H9 (cell line): ENCODE data around the gene OR2AG1. TPM values are rescaled to one million over a fixed set of nuclear protein-coding genes. Genes with fewer than 3 reads are reported as not detected.

Experiments
- DNase-seq: peaks from one replicate; pipeline ENCODE4 v3.0.0-alpha.2; 2017
- H2AFZ ChIP-seq: one replicate; pipeline ENCODE4 v1.6.1; 2013; ENCODE audit warnings: mild to moderate bottlenecking, low read length, control low read depth, moderate library complexity
- H2AK5ac ChIP-seq: 2 replicates; pipeline ENCODE4 v1.6.1; 2013; ENCODE audit warnings: low read length, control low read depth, mixed read lengths; ENCODE audit not compliant: insufficient read length
- H2BK120ac ChIP-seq: one replicate; pipeline ENCODE4 v1.6.1; 2013; ENCODE audit warnings: low read depth, mild to moderate bottlenecking, low read length, control low read depth, inconsistent platforms; ENCODE audit not compliant: poor library complexity, severe bottlenecking
- H2BK12ac ChIP-seq: 2 replicates; pipeline ENCODE4 v1.6.1; 2013; ENCODE audit warnings: low read length, control low read depth, mixed read lengths, low read depth; ENCODE audit not compliant: insufficient read length
- H2BK15ac ChIP-seq: 2 replicates; pipeline ENCODE4 v1.6.1; 2013; ENCODE audit warnings: low read depth, low read length, control low read depth
- H2BK20ac ChIP-seq: one replicate; pipeline ENCODE4 v1.6.1; 2013; ENCODE audit warnings: low read depth, mild to moderate bottlenecking, low read length, control low read depth, inconsistent platforms; ENCODE audit not compliant: poor library complexity, severe bottlenecking
- H2BK5ac ChIP-seq: 2 replicates; pipeline ENCODE4 v1.6.1; 2013; ENCODE audit warnings: low read length, control low read depth, mixed read lengths; ENCODE audit not compliant: insufficient read length
- H3K14ac ChIP-seq: 2 replicates; pipeline ENCODE4 v1.6.1; 2013; ENCODE audit warnings: low read length, control low read depth; ENCODE audit not compliant: insufficient read depth
- H3K18ac ChIP-seq: 2 replicates; pipeline ENCODE4 v1.6.1; 2013; ENCODE audit warnings: low read depth, mild to moderate bottlenecking, mixed read lengths, low read length, control low read depth; ENCODE audit not compliant: insufficient read length
- H3K23ac ChIP-seq: 2 replicates; pipeline ENCODE4 v1.6.1; 2013; ENCODE audit warnings: low read length, control low read depth, mixed read lengths, low read depth; ENCODE audit not compliant: insufficient read length
- H3K23me2 ChIP-seq: 2 replicates; pipeline ENCODE4 v1.6.1; 2013; ENCODE audit warnings: low read depth, mild to moderate bottlenecking, mixed read lengths, low read length, control low read depth; ENCODE audit not compliant: insufficient read length, poor library complexity, severe bottlenecking
- H3K27ac ChIP-seq: 2 replicates; pipeline ENCODE4 v1.5.1; 2013; ENCODE audit warnings: low read length, control low read depth, mixed read lengths, low read depth; ENCODE audit not compliant: insufficient read length
- H3K27me3 ChIP-seq: 2 replicates; pipeline ENCODE4 v1.6.1; 2013; ENCODE audit warnings: low read length, control low read depth, inconsistent platforms; ENCODE audit not compliant: insufficient read depth
- H3K4ac ChIP-seq: 2 replicates; pipeline ENCODE4 v1.6.1; 2013; ENCODE audit warnings: low read depth, mild to moderate bottlenecking, control low read depth, inconsistent platforms, low read length, moderate library complexity
- H3K4me1 ChIP-seq: 2 replicates; pipeline ENCODE4 v1.6.1; 2013; ENCODE audit warnings: low read length, control low read depth, inconsistent platforms; ENCODE audit not compliant: insufficient read depth
- H3K4me2 ChIP-seq: 2 replicates; pipeline ENCODE4 v1.6.1; 2013; ENCODE audit warnings: low read length, control low read depth, mixed read lengths; ENCODE audit not compliant: insufficient read length, insufficient read depth
- H3K56ac ChIP-seq: 2 replicates; pipeline ENCODE4 v1.6.1; 2013; ENCODE audit warnings: low read depth, mild to moderate bottlenecking, mixed read lengths, low read length, control low read depth; ENCODE audit not compliant: insufficient read length
- H3K79me1 ChIP-seq: 2 replicates; pipeline ENCODE4 v1.6.1; 2013; ENCODE audit warnings: low read depth, mild to moderate bottlenecking, moderate library complexity, low read length, control low read depth, inconsistent platforms; ENCODE audit not compliant: insufficient read depth, poor library complexity, severe bottlenecking
- H3K79me2 ChIP-seq: 2 replicates; pipeline ENCODE4 v1.6.1; 2013; ENCODE audit warnings: low read length, control low read depth, inconsistent platforms; ENCODE audit not compliant: insufficient read depth
- H3K9ac ChIP-seq: 2 replicates; pipeline ENCODE4 v1.6.1; 2013; ENCODE audit warnings: low read length, control low read depth, mixed read lengths; ENCODE audit not compliant: insufficient read length; ENCODE audit errors: extremely low read depth
- H3K9me3 ChIP-seq: one replicate; pipeline ENCODE4 v1.6.1; 2013; ENCODE audit warnings: low read depth, low read length, inconsistent platforms; ENCODE audit not compliant: control insufficient read depth
- H3T11ph ChIP-seq: one replicate; pipeline ENCODE4 v1.6.1; 2013; ENCODE audit warnings: mild to moderate bottlenecking, low read length, control low read depth, inconsistent platforms
- H4K20me1 ChIP-seq: one replicate; pipeline ENCODE4 v1.6.1; 2013; ENCODE audit not compliant: control insufficient read depth, insufficient read length, insufficient read depth
- H4K5ac ChIP-seq: 2 replicates; pipeline ENCODE4 v1.6.1; 2013; ENCODE audit warnings: low read depth, mild to moderate bottlenecking, mixed read lengths, low read length, control low read depth; ENCODE audit not compliant: insufficient read length
- H4K8ac ChIP-seq: replicated peaks from 2 replicates; pipeline ENCODE4 v1.6.1; 2013; ENCODE audit warnings: low read length, control low read depth, mixed read lengths, low read depth; ENCODE audit not compliant: insufficient read length
- H4K91ac ChIP-seq: 2 replicates; pipeline ENCODE4 v1.6.1; 2013; ENCODE audit warnings: low read depth, mild to moderate bottlenecking, moderate library complexity, mixed read lengths, low read length, control low read depth; ENCODE audit not compliant: insufficient read length
- H3K27ac Mint-ChIP-seq, 3 experiments: 2 replicates in 2 of 3; 3 replicates in 1 of 3; pipeline ENCODE4 v1.8.0; 2020 to 2021; ENCODE audit warnings: mixed read lengths in 3 of 3, mild to moderate bottlenecking in 1 of 3, moderate library complexity in 1 of 3
- H3K27me3 Mint-ChIP-seq: 2 replicates; pipeline ENCODE4 v1.8.0; 2021; ENCODE audit warnings: low read depth, mild to moderate bottlenecking, moderate library complexity, mixed read lengths
- H3K36me3 Mint-ChIP-seq, 3 experiments: 2 replicates in 2 of 3; 3 replicates in 1 of 3; pipeline ENCODE4 v1.8.0; 2020 to 2021; ENCODE audit warnings: low read depth in 3 of 3, mixed read lengths in 3 of 3; ENCODE audit not compliant: insufficient read depth in 1 of 3
- H3K4me1 Mint-ChIP-seq, 2 experiments: 2 replicates each; pipeline ENCODE4 v1.8.0; 2020; ENCODE audit warnings: mixed read lengths in 2 of 2
- H3K4me3 Mint-ChIP-seq, 2 experiments: 2 replicates in 1 of 2; 3 replicates in 1 of 2; pipeline ENCODE4 v1.8.0; 2020 to 2021; ENCODE audit warnings: mild to moderate bottlenecking in 2 of 2, mixed read lengths in 2 of 2, moderate library complexity in 1 of 2
- H3K9me3 Mint-ChIP-seq, 2 experiments: 2 replicates in 1 of 2; 3 replicates in 1 of 2; pipeline ENCODE4 v1.8.0; 2020; ENCODE audit warnings: mild to moderate bottlenecking in 2 of 2, mixed read lengths in 2 of 2, moderate library complexity in 1 of 2
- CTCF ChIP-seq: fragments of 200-600 bp; sonication (generic); conservative IDR thresholded peaks from 3 replicates; pipeline ENCODE4 v1.8.0; 2021; ENCODE audit warnings: antibody characterized with exemption, mild to moderate bottlenecking
- WGBS: extraction: QIAGEN DNeasy Blood & Tissue Kit; methylation state at CpG from one replicate; pipeline ENCODE4 v1.1.7; 2013; ENCODE audit warnings: missing lambda C conversion rate, low lambda C conversion rate, mixed read lengths; ENCODE audit not compliant: insufficient read length; ENCODE audit errors: extremely low coverage; 5-methylcytosine and 5-hydroxymethylcytosine counted together
- total RNA-seq: library from RNA; stranded (reverse); gene quantifications from 2 replicates; pipeline ENCODE4 v1.2.1, GENCODE V29; 2021

Gene OR2AG1
- total RNA-seq, 1 experiment from 2014 or later, result not detected

GRCh38 chr11:6825231-6825744 lies 42.5 kb downstream of the OR2AG1 start:
- Histone ChIP-seq H3K4ac (no peak overlapping the region), H3K23ac (no peak overlapping the region), H3T11ph (no peak overlapping the region), H2BK5ac (no peak overlapping the region), H2BK12ac (no peak overlapping the region), H3K4me2 (no peak overlapping the region), H2AFZ (no peak overlapping the region), H2AK5ac (no peak overlapping the region), H3K23me2 (no peaks in the 10 kb centered on the region), H4K8ac (no peak overlapping the region), H3K4me1 (no peaks in the 10 kb centered on the region), H4K5ac (no peak overlapping the region), H2BK120ac (no peak overlapping the region), H3K9ac (no peak overlapping the region), H4K20me1 (no peaks in the 10 kb centered on the region), H3K27me3 (no peaks in the 10 kb centered on the region), H2BK15ac (no peak overlapping the region), H3K9me3 (no peaks in the 10 kb centered on the region), H3K14ac (no peak overlapping the region), H4K91ac (no peak overlapping the region), H3K27ac (no peak overlapping the region), H3K79me1 (no peaks in the 10 kb centered on the region), H3K79me2 (no peaks in the 10 kb centered on the region), H2BK20ac (no peak overlapping the region), H3K56ac (no peak overlapping the region), H3K18ac (no peak overlapping the region)
- WGBS, result no CpG with 5 or more reads among the region's 7 CpGs
- Mint-ChIP-seq H3K4me3 (no peak overlapping the region), H3K36me3 (no peaks in the 10 kb centered on the region; a peak in 2 of 7 replicates), H3K4me1 (peaks cover 0 to 2% of the 10 kb centered on the region in 2 experiments; a peak in 1 of 4 replicates), H3K27ac (no peak overlapping the region), H3K9me3 (peaks cover under 1 to 2% of the 10 kb centered on the region in 2 experiments; a peak in 3 of 5 replicates), H3K27me3 (no peaks in the 10 kb centered on the region)
- no peak for DNase-seq
- no peak for TF ChIP-seq CTCF
